ENCODE data around the gene MND1.

Gene MND1

DNA sequence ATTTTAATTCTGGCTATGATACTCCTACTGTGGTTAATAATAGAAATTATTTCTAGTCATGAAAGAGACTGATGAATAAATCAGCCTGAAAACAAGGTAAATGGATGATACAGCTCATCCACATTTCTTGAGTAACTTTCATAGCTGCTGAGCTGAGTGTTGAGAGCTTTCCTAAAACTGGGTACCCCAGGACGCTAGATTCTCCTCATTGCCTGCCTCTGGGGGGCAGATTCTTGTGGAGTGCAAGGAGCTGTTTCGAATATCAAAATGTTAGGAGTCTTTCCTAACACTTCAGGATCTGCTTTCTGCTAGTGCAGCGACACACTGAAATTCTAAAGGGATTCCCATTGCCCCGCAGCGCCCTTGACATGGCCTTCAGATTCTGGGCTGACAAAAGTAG is 2.1 kb downstream of the MND1 start:
- no peak for DNase-seq (ENCODE audit: low read depth)

GRCh38 chr4:153347117-153347516 is 2.6 kb downstream of the MND1 start:
- DNase-seq (ENCODE audit: low read depth) = no peak

GRCh38 chr4:153348006-153348405 is 3.5 kb downstream of the MND1 start:
- no peak for DNase-seq (ENCODE audit: low read depth)

GRCh38 chr4:153349206-153349805 is 4.8 kb downstream of the MND1 start:
- no peak for DNase-seq (ENCODE audit: low read depth)

GRCh38 chr4:153362184-153362583 is 17.7 kb downstream of the MND1 start:
- DNase-seq (ENCODE audit: low read depth) = no peak

DNA sequence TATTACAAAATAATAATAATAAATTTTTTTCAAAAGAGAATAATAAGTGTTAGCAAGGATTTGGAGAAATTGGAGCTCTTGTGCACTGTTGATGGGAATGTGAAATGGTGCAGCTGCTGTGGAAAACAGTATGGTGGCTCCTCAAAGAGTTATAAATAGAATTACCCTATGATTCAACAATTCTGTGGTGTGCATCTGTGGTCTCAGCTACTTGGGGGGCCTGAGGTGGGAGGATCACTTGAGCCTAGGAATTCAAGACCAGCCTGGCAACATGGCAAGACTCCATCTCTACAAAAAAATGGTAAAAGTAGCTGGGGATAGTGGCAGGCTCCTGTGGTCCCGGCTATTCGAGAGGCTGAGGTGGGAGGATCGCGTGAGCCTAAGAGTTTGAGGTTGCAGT is 19.6 kb downstream of the MND1 start:
- no peak for DNase-seq (ENCODE audit: low read depth)

GRCh38 chr4:153365003-153365402 is 20.5 kb downstream of the MND1 start:
- DNase-seq (ENCODE audit: low read depth) = no peak

DNA sequence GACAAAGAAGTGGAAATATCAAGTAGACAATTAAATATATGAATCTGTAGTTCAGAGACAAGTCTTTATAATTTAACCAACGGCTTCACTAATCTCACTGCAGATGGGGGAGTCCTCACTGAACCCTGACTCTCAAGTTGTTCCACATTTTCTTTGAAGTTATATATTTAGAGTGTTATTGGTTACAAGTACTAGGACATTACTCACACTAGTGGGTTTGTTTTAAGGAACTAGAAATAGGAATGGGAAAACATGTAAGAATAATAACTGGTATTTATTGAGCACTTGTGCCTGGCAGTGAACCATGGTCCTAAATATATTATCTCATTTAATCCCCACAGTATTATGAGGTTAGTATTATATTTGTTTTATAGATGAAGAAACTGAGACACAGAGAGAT is 22.0 kb downstream of the MND1 start:
- no peak for DNase-seq (ENCODE audit: low read depth)

DNA sequence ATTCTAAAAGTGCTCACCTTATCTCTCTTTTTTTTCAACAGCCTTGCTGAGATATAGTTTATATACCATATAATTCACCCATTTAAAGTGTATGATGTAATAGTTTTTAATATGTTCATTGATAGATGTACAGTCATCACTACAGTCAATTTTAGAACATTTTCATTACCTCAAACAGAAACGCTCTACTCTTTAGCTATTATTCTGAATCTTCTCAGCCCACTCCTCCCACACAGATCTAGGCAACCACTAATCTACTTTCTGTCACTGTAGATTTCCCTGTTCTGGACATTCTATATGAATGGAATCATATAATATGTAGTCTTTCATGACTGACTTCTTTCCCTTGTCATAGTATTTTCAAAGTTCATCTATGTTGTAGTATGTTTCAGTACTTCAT is 22.6 kb downstream of the MND1 start:
- DNase-seq (ENCODE audit: low read depth) = no peak

DNA sequence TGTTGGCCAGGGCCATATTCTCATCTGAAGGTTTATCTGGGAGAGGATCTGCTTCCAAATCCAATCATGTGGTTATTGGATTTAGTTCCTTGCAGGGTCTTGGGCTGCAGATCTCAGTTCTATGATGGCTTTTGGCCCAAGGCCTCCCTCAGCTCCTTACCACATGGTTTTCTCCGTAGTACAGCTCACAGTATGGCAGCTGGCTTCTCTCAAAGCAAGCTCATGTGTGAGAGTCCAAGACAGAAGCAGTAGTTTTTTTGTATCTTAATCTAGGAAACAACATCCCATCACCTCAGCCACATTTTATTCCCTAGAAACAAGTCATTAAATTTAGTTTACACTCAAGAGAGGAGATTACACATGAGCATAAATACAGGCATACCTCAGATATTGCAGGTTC is 24.5 kb downstream of the MND1 start:
- DNase-seq (ENCODE audit: low read depth) = no peak

DNA sequence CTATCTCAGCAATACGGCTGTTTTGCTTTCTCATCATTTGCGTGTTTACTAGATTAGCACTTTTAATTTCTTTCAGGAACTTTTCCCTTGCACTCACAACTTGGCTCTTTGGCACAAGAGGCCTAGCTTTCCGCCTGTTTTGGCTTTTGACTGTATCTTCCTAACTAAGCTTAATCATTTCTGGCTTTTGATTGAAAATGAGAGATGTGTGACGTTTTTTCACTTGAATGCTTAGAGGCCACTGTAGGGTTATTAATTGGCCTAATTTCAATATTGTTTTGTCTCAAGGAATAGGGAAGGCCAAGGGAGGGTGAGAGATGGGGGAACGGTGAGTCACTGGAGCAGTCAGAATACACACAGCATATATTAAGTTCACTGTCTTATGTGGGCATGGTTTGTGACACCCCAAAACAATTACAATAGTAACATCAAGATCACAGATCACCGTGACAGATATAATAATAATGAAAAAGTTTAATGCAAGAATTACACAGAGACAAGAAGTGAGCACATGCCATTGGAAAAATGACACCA is 27.3 kb downstream of the MND1 start:
- DNase-seq (ENCODE audit: low read depth) = no peak

DNA sequence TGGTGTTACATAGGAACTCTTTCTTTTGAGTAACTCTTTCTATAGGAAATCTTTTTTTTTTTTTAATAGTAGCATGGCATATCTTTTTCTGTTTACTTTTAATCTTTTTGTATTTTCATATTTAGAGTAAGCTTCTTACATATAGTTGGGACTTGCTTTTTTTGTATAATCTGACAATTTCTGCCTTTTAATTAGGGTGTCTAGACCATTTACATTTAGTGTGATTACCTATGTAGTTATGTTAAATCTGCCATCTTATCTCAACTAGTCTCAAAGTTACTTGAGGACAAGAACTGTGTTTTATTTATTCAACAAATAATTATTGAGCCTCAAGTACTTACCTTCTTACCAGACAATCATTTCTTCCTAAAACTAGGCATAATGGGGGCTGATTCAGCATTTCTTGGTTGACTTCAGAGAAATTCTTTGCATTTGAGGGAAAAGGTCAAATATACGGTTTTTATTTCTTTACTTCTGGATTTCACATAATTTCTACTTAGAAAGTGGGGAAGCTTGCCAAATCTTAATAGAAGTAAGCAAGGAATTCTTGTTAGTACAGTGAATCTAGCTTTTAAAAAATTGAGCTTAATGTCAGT is 28.6 kb downstream of the MND1 start:
- DNase-seq (ENCODE audit: low read depth) = no peak

DNA sequence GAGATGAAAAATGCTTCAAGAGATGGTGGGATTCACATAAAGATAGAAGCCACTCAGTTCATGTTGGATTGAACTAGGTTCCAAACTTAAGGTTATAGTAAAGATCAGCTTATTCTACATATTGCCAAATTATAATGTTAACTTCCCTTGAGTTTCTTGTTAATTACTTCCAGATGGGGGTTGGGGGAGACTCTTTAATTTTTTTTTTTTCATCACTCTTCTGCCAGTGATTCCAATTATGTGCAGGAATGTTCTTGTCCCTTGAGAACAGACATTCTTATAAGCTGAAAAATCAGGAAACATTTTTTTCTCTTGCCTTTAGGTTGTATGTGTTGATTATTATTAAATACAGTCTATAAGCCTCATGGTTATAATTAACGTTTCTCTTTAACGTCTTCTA is 30.0 kb downstream of the MND1 start:
- DNase-seq (ENCODE audit: low read depth) = no peak

DNA sequence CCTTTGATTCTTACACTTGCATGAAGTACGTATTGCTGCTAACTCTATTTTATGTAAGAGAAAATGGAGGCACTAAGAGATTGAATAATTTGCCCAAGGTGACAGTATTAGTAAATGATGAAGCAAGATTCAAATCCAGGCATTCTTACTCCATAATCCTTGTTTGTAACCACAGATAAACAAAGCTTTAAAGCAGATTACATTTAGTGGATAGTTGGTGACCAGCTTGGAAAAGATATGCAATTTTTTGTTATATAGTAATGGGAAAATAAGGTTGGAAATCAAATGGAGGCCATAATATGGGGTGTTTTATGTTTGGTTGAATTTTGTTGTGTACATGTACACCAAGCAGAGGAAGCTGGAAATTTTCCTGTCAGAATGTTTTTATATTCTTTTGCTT is 30.8 kb downstream of the MND1 start:
- no peak for DNase-seq (ENCODE audit: low read depth)

- no peak for DNase-seq (ENCODE audit: low read depth)
These were observed 38.6 kb downstream of the MND1 start for GRCh38 chr4:153383131-153383530.

DNA sequence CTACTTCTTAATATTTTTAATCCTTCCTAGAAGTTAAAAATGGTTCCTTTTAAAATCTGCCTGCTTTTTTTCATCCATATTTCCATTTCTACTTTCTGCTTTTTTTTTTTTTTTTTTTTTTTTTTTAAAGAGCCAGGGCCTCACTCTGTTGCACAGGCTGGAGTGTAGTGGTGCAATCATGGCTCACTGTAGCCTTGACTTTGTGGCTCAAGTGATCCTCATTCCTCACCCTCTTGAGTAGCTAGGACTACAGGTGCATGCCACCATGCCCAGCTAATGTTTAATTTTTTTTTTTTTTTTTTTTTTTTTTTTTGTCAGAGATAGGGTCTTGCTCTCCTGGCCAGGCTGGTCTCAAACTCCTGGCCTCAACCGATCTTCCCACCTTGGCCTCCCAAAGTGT is 39.7 kb downstream of the MND1 start:
- DNase-seq (ENCODE audit: low read depth) = no peak

DNA sequence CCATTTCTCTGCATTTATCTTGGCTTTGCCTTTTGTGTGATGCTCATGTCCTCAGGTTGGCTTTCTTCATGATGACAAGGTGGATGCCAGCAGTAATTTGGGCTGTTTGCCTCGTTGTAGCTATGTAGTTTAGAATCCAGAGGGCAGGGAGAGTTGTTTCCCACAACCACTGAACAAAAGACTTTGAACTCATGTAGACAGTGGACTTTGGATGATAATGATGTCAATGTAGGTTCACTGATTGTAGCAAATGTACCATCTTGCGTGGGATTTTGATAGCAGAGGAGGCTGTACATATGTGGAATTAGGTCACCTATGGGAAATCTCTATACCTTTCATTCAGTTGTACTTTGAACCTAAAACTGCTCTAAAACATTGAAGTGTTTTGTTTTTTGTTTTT is 41.3 kb downstream of the MND1 start:
- DNase-seq (ENCODE audit: low read depth) = no peak

DNA sequence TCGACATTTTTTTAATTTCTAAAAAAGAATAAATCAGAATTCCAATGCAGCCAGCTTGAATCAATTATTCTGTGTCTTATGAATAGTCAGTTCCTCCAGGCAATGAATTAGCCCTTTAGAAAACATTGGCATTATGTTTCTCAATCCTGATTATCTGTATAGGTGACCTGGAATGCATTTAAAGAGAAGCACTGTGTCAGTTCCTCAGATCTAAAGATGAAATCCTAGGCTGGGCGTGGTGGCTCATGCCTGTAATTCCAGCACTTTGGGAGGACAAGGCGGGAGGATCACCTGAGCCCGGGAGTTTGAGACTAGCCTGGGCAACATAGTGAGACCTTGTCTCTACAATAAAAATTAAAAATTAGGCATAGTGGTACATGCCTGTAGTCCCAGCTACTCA is 43.5 kb downstream of the MND1 start:
- DNase-seq (ENCODE audit: low read depth) = no peak

- no peak for DNase-seq (ENCODE audit: low read depth)
These were observed 48.9 kb downstream of the MND1 start for GRCh38 chr4:153393397-153393796.

DNA sequence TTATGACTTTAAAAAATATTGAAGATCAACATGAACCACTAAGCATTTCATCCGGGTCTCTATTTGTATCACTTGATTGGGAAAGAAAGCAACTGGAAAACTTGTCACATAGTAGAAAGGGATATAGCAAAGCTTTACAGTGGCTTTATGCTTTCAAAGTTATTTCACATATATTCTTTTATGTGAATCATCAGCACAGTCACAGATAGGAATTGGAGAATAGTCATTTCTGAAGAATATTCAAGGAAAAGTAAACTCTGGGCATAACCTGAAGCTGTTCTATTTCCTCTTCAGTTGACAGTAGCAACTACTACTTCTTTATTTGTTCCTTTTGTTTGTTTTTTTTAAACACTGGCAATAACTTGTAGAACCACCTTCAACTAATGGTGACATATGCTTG is 50.5 kb downstream of the MND1 start:
- DNase-seq (ENCODE audit: low read depth) = no peak

DNA sequence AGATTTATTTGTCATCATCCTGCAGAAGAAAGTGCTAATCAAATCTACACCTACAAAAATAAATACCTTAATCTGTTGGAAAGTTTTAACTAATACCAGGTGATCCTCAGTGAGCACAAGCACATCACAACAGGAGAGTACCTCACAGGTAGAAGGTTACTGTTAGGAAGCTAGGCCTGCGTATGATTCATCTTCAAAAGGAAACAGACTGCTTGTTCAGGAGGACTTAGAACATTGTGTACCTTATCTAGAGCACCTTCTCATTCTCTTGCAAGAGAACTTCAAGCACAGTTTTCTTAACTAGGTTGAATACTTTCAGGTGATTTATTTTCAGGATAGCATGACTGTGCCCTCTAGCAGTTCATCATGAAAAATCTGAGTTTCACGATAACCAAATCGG is 54.2 kb downstream of the MND1 start:
- DNase-seq (ENCODE audit: low read depth) = no peak

GRCh38 chr4:153399358-153399757 is 54.9 kb downstream of the MND1 start:
- DNase-seq (ENCODE audit: low read depth) = no peak

DNA sequence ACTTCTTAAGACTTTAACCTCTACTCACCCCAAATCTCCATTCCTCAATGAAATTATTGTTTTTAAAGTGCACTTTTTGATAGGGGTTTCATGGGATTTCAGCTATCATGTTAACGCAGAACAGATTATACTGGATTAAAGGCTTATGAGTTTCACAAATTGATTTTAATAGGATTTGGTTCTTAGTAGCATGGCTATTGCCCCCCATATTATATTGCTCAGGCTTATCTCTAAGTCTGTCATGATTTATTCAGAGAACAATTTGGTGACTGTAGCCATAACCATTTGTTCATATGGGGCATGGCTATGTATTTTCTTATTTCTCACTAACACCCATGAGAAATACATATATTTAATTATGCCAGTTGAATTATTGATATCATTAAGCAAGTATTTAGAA is 57.0 kb downstream of the MND1 start:
- DNase-seq (ENCODE audit: low read depth) = no peak

DNA sequence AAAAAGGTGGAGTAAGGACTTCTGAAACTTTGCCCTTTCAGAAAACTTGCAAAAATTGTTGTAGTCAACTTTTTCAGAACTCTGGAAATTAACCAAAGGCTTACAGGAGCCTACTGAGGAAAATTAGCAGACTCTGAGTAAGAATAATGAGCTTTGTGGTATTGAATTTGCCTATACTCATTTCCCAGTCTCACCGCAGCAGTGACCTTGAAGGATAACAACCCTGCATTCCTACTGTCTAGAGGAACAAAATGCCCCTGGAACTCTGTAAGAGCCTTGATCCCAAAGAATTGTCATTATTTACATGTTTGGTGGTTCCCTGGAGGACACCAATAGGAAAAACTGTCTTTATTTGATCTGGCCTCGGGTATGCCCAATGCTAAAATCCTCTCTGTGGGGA is 57.9 kb downstream of the MND1 start:
- DNase-seq (ENCODE audit: low read depth) = no peak
